Dermis blood vessel endothelial cell (primary cell): Measurements from ENCODE around the gene ZNF366. TPM values are rescaled to one million over a fixed set of nuclear protein-coding genes. Genes with fewer than 3 reads are reported as not detected.

Experiments used
- DNase-seq: peaks from one replicate; pipeline ENCODE4 v3.0.0; 2010
- total RNA-seq: library from RNA; depleted of rRNA; stranded (reverse); fragments of >200 nt; gene quantifications from 2 replicates; pipeline ENCODE4 v1.2.3, GENCODE V29; 2014

Gene ZNF366
- total RNA-seq, 1 donor from 2014 or later, result 17.0 TPM

- DNase-seq, result no peak
Measured at GRCh38 chr5:72489536-72489935, 17.7 kb downstream of the ZNF366 start.

GRCh38 chr5:72488756-72489155 lies 18.5 kb downstream of the ZNF366 start:
- peak; percentile 34 for DNase-seq

DNA sequence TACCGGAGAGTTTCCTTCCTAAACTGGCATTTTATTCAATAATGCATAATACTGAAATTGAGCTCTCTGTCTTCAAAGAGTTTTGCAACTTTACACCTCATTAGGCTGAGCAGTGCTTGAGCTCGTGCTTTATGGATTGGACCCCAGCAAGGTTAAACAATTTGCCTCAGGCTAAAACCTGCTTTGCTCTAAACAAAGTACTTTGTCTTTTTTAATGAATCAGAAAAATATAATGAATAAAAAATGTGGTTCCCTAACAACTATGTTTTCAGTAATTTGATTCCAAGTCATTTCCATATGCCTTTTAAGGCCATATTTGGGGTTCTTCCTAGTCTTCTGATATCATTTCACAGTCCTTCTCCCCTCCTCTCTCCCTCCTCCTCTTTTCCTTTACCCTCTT lies 20.0 kb downstream of the ZNF366 start:
- no peak for DNase-seq

DNA sequence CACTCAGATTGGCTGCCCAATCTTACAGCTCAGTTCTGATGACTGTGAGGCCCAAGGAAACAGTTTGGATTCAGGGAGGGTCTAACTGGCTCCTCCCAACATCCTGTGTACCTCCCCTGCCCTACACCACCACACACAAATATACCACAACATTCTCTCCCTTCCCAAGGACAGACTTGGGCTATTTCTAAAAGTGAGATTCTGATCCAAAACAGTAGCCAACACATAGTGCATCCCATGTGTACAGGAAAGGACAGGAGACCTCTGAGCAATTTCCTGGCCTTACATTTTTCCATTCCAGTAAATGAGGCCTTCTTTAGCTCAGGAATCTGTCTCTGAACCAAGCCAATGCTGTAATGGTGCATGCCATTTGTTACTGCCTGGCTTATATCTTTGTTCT lies 20.8 kb downstream of the ZNF366 start:
- DNase-seq, result peak; percentile 75

- no peak for DNase-seq
Measured at GRCh38 chr5:72485430-72485974, 21.7 kb downstream of the ZNF366 start.

- DNase-seq, result no peak
Measured at GRCh38 chr5:72482046-72482445, 25.2 kb downstream of the ZNF366 start.

- DNase-seq, result no peak
Measured at GRCh38 chr5:72480841-72481240, 26.4 kb downstream of the ZNF366 start.

DNA sequence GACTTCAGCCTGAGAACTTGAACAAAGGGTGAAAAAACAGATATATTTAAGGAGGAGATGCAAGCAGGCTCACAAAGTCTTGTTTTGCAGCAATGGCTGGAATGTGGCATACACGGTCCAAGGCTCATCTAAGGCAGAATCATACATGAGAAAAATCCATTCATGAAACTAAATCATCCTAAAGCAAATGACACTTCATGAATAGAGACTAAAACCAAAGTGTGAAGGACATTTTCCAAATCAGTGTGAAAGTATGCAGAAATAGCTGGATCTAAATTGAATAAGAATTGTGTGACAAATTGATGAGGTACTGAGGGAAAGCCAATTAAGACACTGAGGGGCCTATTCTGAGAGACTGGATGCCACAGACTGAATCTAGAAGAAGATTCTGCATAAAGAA lies 27.3 kb downstream of the ZNF366 start:
- DNase-seq, result no peak

DNA sequence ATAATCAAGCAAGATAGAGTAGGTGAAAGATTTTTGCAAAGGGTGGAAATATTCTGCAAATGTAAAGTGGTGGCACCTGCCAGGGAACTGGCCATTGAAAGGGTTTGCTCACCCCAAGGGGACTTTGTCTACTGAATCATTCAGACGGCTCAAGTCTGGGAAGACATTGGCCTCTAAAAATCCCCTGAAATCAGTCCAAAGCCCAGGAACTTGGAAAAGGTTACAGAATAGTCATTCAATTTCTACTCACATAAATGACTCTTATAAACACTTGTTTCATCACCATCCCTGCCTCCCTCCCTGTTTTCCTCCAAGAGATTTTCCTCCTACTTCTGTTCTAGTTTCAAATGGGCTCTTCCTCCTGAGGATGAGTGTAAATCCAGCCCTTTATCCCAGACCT lies 28.5 kb downstream of the ZNF366 start:
- no peak for DNase-seq

DNA sequence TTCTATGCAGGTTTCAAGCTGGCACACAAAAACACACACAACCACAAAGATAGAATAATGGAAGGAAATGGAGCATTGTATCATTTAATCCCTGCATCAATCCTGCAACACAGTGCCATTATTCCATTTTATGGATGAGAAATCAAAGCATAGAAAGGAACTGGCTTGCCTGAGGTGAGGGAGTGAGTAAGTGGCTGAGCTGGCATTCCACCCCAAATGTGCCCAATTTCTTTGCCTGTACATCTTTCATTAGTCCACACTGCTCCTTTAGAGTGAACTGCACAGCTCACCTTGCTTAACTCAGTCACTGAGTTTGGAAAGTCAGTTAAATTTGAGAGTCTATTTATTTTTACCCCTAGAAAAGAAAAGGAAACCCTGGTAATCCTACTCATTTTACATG lies 28.9 kb downstream of the ZNF366 start:
- DNase-seq, result no peak

- DNase-seq, result peak; percentile 60
Measured at GRCh38 chr5:72477644-72478043, 29.6 kb downstream of the ZNF366 start.

GRCh38 chr5:72477176-72477575 lies 30.0 kb downstream of the ZNF366 start:
- peak; percentile 81 for DNase-seq

DNA sequence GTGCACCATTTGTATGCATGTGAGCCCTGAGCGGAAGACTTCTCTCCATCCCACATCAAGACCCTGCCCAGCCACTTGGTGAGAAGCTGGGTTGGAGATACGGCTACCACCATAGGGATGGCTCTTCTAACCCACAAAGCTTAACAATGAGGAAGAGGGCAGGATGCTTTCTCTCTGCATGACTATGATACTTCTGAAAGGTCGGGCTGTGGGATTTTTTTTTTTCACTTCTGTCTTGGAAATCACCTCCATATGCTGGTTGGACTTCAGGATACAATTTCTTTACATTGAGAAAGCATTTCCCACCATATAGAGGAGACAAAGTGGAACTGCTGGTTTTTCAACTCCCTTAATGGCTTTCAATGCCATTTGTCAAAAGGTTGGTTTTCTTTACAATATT lies 30.5 kb downstream of the ZNF366 start:
- no peak for DNase-seq

GRCh38 chr5:72476275-72476674 lies 30.9 kb downstream of the ZNF366 start:
- DNase-seq, result no peak

GRCh38 chr5:72474516-72474915 lies 32.7 kb downstream of the ZNF366 start:
- DNase-seq, result no peak

DNA sequence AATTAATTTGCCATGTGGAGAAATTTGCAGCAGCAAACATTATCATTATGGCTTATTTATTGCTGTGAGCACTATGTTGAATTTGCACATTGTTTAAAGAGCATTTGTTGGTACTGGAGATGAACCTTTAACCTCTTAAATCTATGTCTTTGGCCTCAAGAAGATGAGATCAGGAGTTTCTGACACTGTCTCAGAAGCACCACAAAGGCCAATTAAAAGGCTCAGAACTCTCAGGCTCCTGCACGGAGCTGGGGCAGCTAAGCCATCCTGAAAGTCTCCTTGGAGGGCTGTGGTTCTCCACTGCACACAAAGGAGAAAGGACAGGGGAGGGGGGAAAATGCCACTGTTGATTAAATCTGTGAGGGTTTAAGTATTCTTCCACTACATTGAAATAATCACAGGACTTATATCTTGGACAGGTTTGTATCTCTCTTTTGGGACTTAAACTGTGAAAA lies 33.1 kb downstream of the ZNF366 start:
- DNase-seq, result no peak

- DNase-seq, result no peak
Measured at GRCh38 chr5:72472666-72473422, 34.4 kb downstream of the ZNF366 start.

DNA sequence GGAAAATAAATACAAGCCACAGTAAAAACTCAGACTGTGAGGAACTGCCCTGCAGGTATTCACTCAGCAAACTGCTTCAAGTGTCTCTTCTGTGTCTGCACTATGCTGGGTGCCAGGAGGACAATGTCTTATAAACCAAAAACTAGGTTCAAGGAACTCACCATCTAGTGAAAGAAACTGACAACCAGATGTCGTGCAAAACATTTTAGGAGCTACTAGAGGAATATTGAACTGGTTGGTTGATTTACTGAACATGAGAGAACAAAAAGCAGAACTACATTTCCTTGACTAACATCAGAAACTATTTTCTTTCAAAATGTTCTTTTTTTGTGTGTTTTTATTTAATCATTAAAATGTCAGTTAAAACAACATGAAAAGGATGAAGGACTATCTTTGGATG lies 35.2 kb downstream of the ZNF366 start:
- no peak for DNase-seq

DNA sequence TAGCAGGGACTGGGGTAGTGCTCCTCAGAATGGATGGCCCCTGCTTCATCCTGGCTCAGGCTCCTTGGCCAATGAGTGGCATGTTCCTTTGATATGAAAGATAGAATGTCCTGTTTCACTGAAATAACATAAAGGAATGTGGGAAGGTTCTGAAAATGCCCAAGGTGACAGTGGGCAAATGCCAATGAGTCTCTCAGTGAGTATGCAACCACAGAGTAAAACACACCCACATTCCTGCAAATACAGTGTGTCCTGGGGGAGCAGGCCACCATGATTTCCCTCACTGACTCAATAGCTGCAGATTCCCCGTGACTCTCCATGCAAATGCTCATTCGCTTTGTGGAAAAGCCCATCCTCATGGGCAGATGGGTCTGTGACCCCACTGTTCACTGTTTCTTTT lies 36.4 kb downstream of the ZNF366 start:
- DNase-seq, result no peak

DNA sequence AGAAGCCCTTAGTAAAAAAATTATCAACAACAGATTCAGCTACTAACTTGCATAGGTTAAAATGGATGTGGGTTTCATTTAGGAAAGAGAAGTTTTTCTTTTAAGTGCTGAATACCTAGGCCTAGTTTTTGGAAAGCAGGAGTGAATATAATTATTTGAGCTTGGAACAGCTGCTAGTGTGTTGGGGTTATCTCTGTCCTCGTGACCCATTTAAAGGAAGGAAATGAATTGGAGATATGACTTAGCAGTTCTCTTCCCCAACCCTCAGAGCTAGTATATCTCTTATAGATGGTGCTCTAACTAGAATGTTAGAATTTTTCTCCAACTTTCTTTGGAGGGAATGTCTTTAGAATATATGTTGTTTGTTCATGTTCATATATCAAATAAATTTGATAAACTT lies 38.6 kb downstream of the ZNF366 start:
- DNase-seq, result peak; percentile 49

- peak; percentile 52 for DNase-seq
Measured at GRCh38 chr5:72468024-72468423, 39.2 kb downstream of the ZNF366 start.

- no peak for DNase-seq
Measured at GRCh38 chr5:72467461-72467860, 39.7 kb downstream of the ZNF366 start.

- no peak for DNase-seq
Measured at GRCh38 chr5:72465601-72466563, 41.3 kb downstream of the ZNF366 start.
